PC-9 (cell line): ENCODE results near the gene TANC1. TPM values are rescaled to one million over a fixed set of nuclear protein-coding genes. Genes with fewer than 3 reads are reported as not detected.

Experiments
- BruUV-seq: library from RNA; stranded (reverse); fragments of 400-500 nt; replicated peaks from 2 replicates; lab custom pipeline; 2021; lab: Mats Ljungman, UMichigan
- CTCF ChIA-PET: fragments of 300-600 bp; sonication (Branson Sonifier 250); formaldehyde crosslinking; loops from one replicate; lab custom pipeline; 2022; ENCODE audit warnings: antibody characterized with exemption; lab: Charles Lee
- POLR2A ChIA-PET: fragments of 300-600 bp; sonication (Branson Sonifier 250); formaldehyde crosslinking; loops from one replicate; lab custom pipeline; 2022; ENCODE audit warnings: antibody characterized with exemption; ENCODE audit not compliant: unreplicated experiment; lab: Charles Lee
- DNase-seq, 2 experiments: peaks; one replicate each; pipeline versions ENCODE4 v3.0.0 to v3.0.0-alpha.2; 2015 to 2022; ENCODE audit warnings: mixed read lengths in 1 of 2
- H2AFZ ChIP-seq: fragments of 200-600 bp; sonication (generic); 2 replicates; pipeline ENCODE4 v1.8.1; 2017; ENCODE audit warnings: antibody characterized with exemption
- H3F3A ChIP-seq: fragments of 200-600 bp; sonication (generic); 2 replicates; pipeline ENCODE4 v1.8.1; 2017; ENCODE audit warnings: antibody characterized with exemption, mild to moderate bottlenecking, low read depth; ENCODE audit not compliant: insufficient read depth
- H3K27ac ChIP-seq: fragments of 200-600 bp; sonication (generic); 2 replicates; pipeline ENCODE4 v1.6.1; 2016; ENCODE audit warnings: mixed run types
- H3K27me3 ChIP-seq: fragments of 200-600 bp; sonication (generic); 2 replicates; pipeline ENCODE4 v1.6.1; 2016; ENCODE audit warnings: low read depth, mixed run types; ENCODE audit not compliant: insufficient read depth
- H3K36me3 ChIP-seq: fragments of 200-600 bp; sonication (generic); 2 replicates; pipeline ENCODE4 v1.6.1; 2016; ENCODE audit warnings: low read depth, mixed run types
- H3K4me1 ChIP-seq: fragments of 200-600 bp; sonication (generic); replicated peaks from 2 replicates; pipeline ENCODE4 v1.6.1; 2016; ENCODE audit warnings: mixed run types; ENCODE audit not compliant: insufficient read depth
- H3K4me2 ChIP-seq: fragments of 200-600 bp; sonication (generic); 2 replicates; pipeline ENCODE4 v1.6.1; 2017; ENCODE audit warnings: mixed run types
- H3K4me3 ChIP-seq: fragments of 200-600 bp; sonication (generic); 2 replicates; pipeline ENCODE4 v1.6.1; 2016; ENCODE audit warnings: mixed run types
- H3K79me2 ChIP-seq: fragments of 200-600 bp; sonication (generic); 2 replicates; pipeline ENCODE4 v1.6.1; 2017; ENCODE audit warnings: low read depth, mixed run types
- H3K9me2 ChIP-seq: fragments of 200-600 bp; sonication (generic); 2 replicates; pipeline ENCODE4 v1.8.1; 2017; ENCODE audit warnings: mild to moderate bottlenecking; ENCODE audit not compliant: insufficient read depth
- H3K9me3 ChIP-seq: fragments of 200-600 bp; sonication (generic); 2 replicates; pipeline ENCODE4 v1.8.1; 2016; ENCODE audit warnings: low read depth; ENCODE audit not compliant: insufficient read depth
- H4K20me1 ChIP-seq: fragments of 200-600 bp; sonication (generic); 2 replicates; pipeline ENCODE4 v1.8.1; 2017; ENCODE audit not compliant: insufficient read depth
- CTCF ChIP-seq: fragments of 200-600 bp; sonication (generic); conservative IDR thresholded peaks from 2 replicates; pipeline ENCODE4 v1.6.1; 2017; ENCODE audit warnings: mixed run types, antibody characterized with exemption, mild to moderate bottlenecking, moderate library complexity
- EZH2 ChIP-seq: fragments of 200-600 bp; sonication (generic); IDR thresholded peaks from 2 replicates; pipeline ENCODE4 v1.8.0; 2017; ENCODE audit warnings: antibody characterized with exemption, low read depth
- intact Hi-C: fragments of 100-400 bp; cut with micrococcal nuclease; formaldehyde crosslinking; loops from one replicate; pipeline ENCODE4 v1.10.0; 2022; ENCODE audit not compliant: unreplicated experiment
- total RNA-seq: library from RNA; stranded (reverse); gene quantifications from 2 replicates; pipeline ENCODE4 v1.2.3, GENCODE V29; 2021

The TANC1 gene
- total RNA-seq, 1 experiment from 2014 or later, result 26.0 TPM

GRCh38 chr2:159117658-159118057, 149.2 kb downstream of the TANC1 start:
- no peaks in the 10 kb centered on the region for H4K20me1 ChIP-seq
- peaks cover 6% of the 10 kb centered on the region for H3K4me1 ChIP-seq
- no peaks in the 10 kb centered on the region for H3K9me2 ChIP-seq
- BruUV-seq, result no TSS peak
- intact Hi-C loops, result loop anchor here (1.0 to 5.0 kb wide), 4 partner anchors 70 to 216 kb away; no protein-coding TSS in a partner anchor
- ChIA-PET POLR2A (interaction anchor here (0.6 kb wide), 1 partner anchor 361 kb away, joined by 9 read pairs; no protein-coding TSS in a partner anchor), CTCF (interaction anchor here (0.6 kb wide), 1 partner anchor 18 kb away, joined by 3 read pairs; no protein-coding TSS in a partner anchor)
- peaks cover 5% of the 10 kb centered on the region; the same call in 1 of the 2 replicates for H3F3A ChIP-seq
- H3K36me3 ChIP-seq, result no peaks in the 10 kb centered on the region
- H3K27me3 ChIP-seq, result no peaks in the 10 kb centered on the region
- no peak overlapping the region for H3K4me2 ChIP-seq
- no peak overlapping the region for H3K4me3 ChIP-seq
- peaks cover 23% of the 10 kb centered on the region for H3K79me2 ChIP-seq
- no peak overlapping the region for H2AFZ ChIP-seq
- DNase-seq, result no peak
- no peaks in the 10 kb centered on the region for H3K9me3 ChIP-seq
- H3K27ac ChIP-seq, result no peak overlapping the region
- TF ChIP-seq CTCF (no peak), EZH2 (no peak)

GRCh38 chr2:159118115-159118858, 149.8 kb downstream of the TANC1 start:
- intact Hi-C loops, result loop anchor here (1.0 to 5.0 kb wide), 4 partner anchors 69 to 217 kb away; no protein-coding TSS in a partner anchor
- H3K9me3 ChIP-seq, result no peaks in the 10 kb centered on the region
- H3K27me3 ChIP-seq, result no peaks in the 10 kb centered on the region
- peak; percentile 38 to 64 for DNase-seq
- ChIA-PET CTCF (interaction anchor here (0.6 to 1.2 kb wide), 8 partner anchors 12 to 222 kb away, joined by 3 to 7 read pairs (median 3); no protein-coding TSS in a partner anchor), POLR2A (interaction anchor here (0.5 kb wide), 1 partner anchor 364 kb away, joined by 3 read pairs; no protein-coding TSS in a partner anchor)
- BruUV-seq, result no TSS peak
- H3F3A ChIP-seq, result peaks cover 10% of the 10 kb centered on the region; the same call in 1 of the 2 replicates
- no peaks in the 10 kb centered on the region for H3K36me3 ChIP-seq
- H3K4me3 ChIP-seq, result no peak overlapping the region
- H3K79me2 ChIP-seq, result peaks cover 27% of the 10 kb centered on the region
- no peak for TF ChIP-seq EZH2
- peak; percentile 88 for TF ChIP-seq CTCF
- H4K20me1 ChIP-seq, result no peaks in the 10 kb centered on the region
- peaks cover 9% of the 10 kb centered on the region for H3K4me1 ChIP-seq
- H3K27ac ChIP-seq, result no peak overlapping the region
- H3K9me2 ChIP-seq, result no peaks in the 10 kb centered on the region
- peak overlapping the region; percentile 21; the same call in 1 of the 2 replicates for H3K4me2 ChIP-seq
- no peak overlapping the region for H2AFZ ChIP-seq

- Histone ChIP-seq H3K27ac (no peak overlapping the region), H3K9me2 (no peaks in the 10 kb centered on the region), H3K4me2 (0 out of 2 replicates have a peak overlapping the region, but pooled peaks have one; percentile 21), H3K9me3 (no peaks in the 10 kb centered on the region), H3K79me2 (peaks cover 27% of the 10 kb centered on the region), H3K27me3 (no peaks in the 10 kb centered on the region), H3F3A (peaks cover 17% of the 10 kb centered on the region; the same call in 1 of the 2 replicates), H3K4me3 (no peak overlapping the region), H3K36me3 (no peaks in the 10 kb centered on the region), H4K20me1 (no peaks in the 10 kb centered on the region), H2AFZ (no peak overlapping the region), H3K4me1 (peaks cover 16% of the 10 kb centered on the region)
- intact Hi-C loops, result loop anchor here (1.0 to 5.0 kb wide), 4 partner anchors 68 to 218 kb away; no protein-coding TSS in a partner anchor
- no TSS peak for BruUV-seq
- TF ChIP-seq EZH2, result no peak
- TF ChIP-seq CTCF, result peak; percentile 41; the same call in 1 of the 2 replicates
- POLR2A ChIA-PET, result interaction anchor here (0.5 kb wide), 1 partner anchor 365 kb away, joined by 3 read pairs; no protein-coding TSS in a partner anchor
- CTCF ChIA-PET, result interaction anchor here (0.6 to 1.2 kb wide), 7 partner anchors 11 to 223 kb away, joined by 3 to 7 read pairs (median 3); no protein-coding TSS in a partner anchor
- no peak for DNase-seq
Observed at GRCh38 chr2:159118859-159119500, 150.5 kb downstream of the TANC1 start.
